Ovary (tissue), 3 donors: Measurements from ENCODE around the gene SPINK6.

Experiments used
- CTCF ChIP-seq, 3 donors: fragments of 450-650 bp in 2 of 3; fragments of 200-600 bp in 1 of 3; IDR thresholded peaks; one replicate each; pipeline versions ENCODE4 v1.5.1 to v1.8.0; 2016 to 2022; ENCODE audit warnings: antibody characterized with exemption in 3 of 3, mild to moderate bottlenecking in 1 of 3
- POLR2A ChIP-seq: fragments of 450-650 bp; IDR thresholded peaks from one replicate; pipeline ENCODE4 v1.6.1; 2017; ENCODE audit warnings: antibody characterized with exemption, mild to moderate bottlenecking, moderate library complexity
- donor health status: DM: no; HTN: no; CAD: no.

- no peak for TF ChIP-seq CTCF (IDR thresholded peaks at IDR 0.05)
- no peak for TF ChIP-seq POLR2A
Observed at GRCh38 chr5:148228392-148228984, 25.6 kb downstream of the SPINK6 start.
